Measurements from ENCODE around the gene NOD1. TPM values are rescaled to one million over a fixed set of nuclear protein-coding genes. Genes with fewer than 3 reads are reported as not detected.
"Not testable (repeated sequence)": the region's sequence is repeated elsewhere in the genome, so short reads cannot be mapped to it uniquely, and the experiment has no call there.

NOD1 gene
- total RNA-seq, 2 experiments from 2014 or later, result 9.2 to 11.8 TPM

DNA sequence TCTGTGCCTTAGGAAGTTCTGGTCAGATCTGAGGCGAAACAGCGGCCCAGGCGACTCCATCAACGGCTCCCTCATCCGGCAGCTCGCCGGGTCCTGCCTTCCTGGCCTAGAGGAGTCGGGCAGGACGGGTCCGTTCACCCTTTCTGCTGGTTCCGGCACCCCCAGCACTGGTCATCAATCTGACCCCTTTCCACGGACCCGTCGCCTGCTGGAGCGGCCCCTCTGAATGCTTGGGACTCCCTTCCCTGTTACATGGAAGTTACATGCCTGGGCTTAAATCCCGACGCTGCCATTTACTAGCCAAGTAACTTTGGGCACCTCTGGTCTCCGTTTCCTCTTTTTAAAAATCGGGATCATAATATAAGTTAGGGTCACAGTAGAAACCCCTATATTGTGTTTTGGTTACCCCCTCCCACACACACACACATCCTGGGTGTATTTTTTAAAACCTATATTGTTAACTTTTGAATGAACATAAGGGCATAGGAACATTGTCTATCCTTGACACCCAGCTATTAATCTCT is 26.7 kb upstream of the NOD1 start:
- POLR2A ChIA-PET, result no interaction called here
- CTCF ChIA-PET, result no interaction called here

DNA sequence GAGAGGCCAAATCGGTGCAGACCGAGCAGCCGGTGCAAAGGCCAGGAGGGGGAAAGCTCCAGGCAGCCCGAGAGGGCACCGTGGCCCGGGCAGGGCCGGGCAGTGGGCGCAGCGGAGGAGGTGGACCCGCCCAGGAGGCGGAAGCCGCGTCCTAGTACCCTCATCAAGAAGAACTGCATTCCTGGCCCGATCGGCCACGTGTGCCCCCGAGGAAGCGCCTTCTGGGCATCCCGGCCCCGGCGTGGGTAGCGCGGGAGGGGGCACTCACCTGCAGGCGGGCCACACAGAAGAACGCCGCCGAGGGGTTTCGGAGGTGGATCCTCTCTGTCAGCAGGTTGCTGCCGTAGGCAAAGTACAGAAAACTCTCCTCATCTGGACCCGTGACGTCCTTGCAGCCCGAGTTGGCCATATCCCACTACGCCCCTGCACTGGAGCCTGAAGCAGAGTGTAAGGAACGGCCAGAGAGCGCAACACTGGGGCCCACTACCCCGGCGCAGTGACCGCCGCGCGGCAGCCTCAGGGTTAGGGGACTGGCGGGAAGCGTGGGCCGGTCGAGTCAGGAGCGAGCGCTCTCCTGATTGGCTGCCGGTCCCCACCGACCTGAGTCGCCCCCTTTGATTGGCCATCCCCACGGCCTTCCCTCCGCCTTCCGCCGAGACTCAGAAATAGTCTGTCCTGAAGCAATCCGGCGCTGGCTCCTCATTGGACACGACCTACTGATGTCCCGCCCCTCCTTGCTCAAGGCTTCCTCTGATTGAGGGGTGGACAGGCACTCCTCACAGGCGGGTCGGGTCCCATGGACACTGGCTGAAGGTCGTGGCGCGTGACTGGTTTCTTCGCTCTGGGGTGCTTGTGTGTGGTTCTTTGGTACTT is 26.0 kb upstream of the NOD1 start, which contains the start of gene GGCT:
Gene GGCT, minus strand, starts transcription at position 529 of the 873 bp plus-strand sequence. Its CDS starts 120 bp downstream, at position 409.
- ChIA-PET POLR2A (interaction anchor here (0.8 kb wide), 2 partner anchors 17 to 40 kb away, joined by 3 read pairs; no protein-coding TSS in a partner anchor), CTCF (no interaction called here)

DNA sequence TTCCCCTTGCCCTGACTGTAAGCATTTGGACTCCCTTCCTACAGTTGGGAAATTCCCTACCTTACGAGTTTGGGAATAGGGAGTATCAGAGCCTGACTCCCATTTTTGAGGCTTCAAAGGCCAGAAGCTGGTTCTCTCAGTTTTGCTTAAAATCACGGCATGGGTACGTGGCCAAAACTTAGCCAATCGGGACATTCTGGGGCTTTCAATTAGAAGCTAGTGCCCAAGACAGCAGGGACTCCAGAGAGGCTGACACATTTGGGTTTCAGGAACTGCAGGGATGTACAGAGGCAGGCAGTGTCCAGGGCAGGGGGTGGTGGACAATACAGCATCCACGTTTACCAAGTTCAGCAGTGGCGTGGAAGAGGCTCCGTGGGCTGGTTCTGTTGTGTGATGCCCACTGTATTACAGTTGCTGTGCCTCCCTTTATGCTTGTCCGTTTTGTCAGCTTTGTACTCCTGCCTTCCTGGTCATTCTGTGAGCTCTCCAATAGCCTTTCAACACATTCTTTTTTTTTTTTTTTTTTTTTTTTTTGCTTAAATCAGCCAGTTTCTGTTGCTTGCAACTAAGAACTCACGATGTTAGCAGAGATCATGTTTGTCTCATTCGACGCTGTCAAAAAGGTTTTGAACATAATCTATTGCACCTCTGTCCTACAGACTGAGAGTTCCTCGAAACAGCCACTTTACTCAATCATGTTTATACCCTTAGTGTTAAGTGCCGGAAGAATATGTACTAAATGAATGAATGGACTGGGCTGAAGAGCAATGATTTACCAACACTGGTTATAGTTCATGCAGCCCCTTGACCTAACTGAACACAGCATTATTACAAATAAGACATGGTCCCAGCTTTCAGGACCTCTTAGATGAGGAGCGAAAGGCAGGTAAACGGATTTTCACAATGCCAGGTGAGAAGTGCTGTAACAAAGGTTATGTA is 25.0 kb upstream of the NOD1 start:
- ChIA-PET CTCF (interaction anchor here (0.6 kb wide), 1 partner anchor 18 kb away, joined by 4 read pairs; no protein-coding TSS in a partner anchor), POLR2A (interaction anchor here (0.6 to 0.8 kb wide), 3 partner anchors 9 to 39 kb away, joined by 3 to 13 read pairs (median 3); no protein-coding TSS in a partner anchor)

DNA sequence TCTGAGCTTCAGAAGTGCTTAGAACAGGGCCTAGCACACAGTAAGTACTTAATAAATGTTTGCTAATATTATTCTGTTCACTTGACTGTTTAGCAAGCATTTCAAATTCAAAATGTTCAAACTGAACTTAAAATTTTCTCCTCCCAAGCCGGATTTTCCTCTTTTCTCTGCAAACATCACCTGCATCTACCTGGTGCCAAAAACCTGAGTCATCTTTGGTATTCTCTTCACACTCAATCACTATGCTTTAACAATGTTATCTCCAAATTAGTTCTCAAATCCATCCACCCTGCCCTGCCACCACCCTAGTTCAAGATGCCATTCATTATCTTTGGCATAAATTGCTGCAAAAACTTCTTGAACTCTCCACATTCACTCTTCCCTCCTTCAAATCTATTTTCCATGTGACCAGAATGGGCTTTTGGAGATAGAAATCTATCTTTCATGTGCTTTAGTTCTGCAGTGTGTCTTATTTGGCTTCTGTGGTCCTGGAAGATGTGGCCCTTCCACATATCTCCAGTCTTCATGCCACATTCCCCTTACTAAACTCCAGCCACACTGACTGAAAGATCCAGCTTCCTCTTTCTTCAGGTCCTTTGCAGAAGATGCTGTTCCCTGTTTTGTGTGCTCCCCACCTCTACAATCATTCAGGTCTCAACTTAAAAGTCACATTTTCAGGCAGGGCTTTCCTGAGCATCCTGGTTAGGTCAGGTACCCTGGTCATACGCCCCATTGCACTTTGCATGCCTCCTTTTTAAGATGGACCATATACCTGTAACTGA is 24.1 kb upstream of the NOD1 start:
- POLR2A ChIA-PET, result no interaction called here
- CTCF ChIA-PET, result no interaction called here

DNA sequence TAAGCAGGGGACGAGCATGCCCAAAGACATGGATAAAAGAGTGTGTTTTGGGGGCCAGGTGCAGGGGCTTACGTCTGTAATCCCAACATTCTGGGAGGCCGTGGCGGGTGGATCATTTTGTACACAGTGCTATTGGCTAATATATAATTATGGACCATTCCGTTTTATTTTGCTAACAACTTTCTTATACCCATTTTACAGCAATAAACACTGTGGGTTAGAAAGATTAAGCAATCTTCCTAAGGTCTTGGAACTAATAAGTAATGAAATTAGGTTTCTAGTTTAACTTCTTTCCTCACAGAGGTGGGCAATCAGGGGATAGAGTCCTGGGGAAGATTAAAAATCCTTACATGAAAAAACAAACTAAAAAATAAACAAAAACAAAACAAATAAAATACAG is 22.7 kb upstream of the NOD1 start:
- POLR2A ChIA-PET, result no interaction called here
- CTCF ChIA-PET, result interaction anchor here (1.3 kb wide), 1 partner anchor 23 kb away, joined by 3 read pairs; no protein-coding TSS in a partner anchor

DNA sequence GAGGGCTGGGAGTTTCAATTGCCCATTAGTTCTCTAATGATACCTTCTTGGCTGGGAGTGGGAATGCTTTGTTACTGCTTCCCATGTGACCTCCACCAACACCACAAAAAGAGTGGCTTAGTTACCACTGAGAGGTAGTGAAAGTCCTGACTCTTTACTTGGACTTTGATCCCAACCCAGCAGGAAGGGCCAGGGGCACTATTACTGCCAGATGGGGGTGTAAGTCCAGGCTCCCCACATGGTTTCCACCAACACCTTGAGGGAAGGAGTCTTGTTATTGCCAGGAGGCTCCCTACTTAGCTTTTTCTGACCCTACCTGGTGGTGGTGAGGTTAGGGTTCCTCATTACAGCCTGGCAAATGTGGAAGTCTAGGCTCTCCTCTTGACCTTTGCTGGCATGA is 14.6 kb upstream of the NOD1 start:
- POLR2A ChIA-PET, result no interaction called here
- CTCF ChIA-PET, result no interaction called here

DNA sequence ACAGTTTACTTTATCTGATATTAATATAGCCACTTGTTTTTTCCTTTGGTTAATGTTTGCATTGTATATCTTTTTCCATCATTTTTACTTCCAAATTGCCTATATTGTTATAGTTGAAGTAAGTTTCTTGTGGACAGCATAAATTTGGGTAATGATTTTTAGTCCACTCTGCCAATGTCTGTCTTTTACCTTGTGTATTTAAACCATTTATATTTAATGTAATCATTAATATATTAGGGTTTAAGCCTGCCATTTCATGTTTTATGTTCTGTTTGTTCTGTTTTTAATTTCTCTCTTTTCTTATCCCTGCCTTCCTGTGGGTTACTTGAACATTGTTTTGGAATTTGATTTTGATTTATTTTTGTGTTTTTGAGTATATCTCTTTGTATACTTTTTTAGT is 12.8 kb upstream of the NOD1 start:
- CTCF ChIA-PET, result no interaction called here
- POLR2A ChIA-PET, result no interaction called here

DNA sequence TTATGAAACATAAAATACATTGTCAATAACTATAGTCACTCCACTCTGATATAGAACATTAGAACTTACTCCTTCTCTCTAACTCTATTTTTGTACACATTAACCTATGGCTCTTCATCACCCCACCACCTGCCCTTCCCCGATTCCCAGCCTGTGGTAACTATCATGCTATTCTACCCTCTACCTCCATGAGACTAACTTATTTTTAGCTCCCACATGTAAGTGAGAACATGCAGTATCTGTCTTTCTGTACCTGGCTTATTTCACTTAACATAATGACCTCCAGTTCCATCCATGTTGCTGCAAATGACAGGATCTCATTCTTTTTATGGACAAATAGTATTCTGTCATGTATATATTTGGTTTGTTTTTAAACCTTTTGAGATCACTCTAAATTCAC is 8.8 kb upstream of the NOD1 start:
- ChIA-PET POLR2A (interaction anchor here (0.7 kb wide), 1 partner anchor 17 kb away, joined by 3 read pairs; no protein-coding TSS in a partner anchor), CTCF (no interaction called here)

DNA sequence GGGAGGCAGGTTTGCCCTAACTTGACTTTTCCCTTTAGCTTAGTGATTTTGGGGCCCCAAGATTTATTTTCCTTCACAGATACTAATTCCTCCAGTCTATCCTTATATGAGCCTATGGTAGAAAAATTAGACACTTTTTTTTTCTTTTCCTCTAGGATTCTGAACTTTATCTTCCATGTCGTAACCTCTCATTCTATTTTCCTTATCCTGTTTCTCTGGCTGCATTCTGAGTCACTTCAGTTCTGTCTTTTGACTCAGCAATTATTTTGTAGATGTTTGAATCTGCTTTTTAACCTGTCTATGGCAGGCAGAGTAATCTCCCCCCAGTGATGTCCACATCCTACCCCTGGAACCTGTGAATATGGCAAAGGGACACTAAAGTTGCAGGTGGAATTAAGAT is 7.1 kb upstream of the NOD1 start:
- ChIA-PET CTCF (interaction anchor here (0.6 kb wide), 1 partner anchor 18 kb away, joined by 4 read pairs; no protein-coding TSS in a partner anchor), POLR2A (interaction anchor here (0.5 kb wide), 1 partner anchor 8 kb away, joined by 4 read pairs; no protein-coding TSS in a partner anchor)

DNA sequence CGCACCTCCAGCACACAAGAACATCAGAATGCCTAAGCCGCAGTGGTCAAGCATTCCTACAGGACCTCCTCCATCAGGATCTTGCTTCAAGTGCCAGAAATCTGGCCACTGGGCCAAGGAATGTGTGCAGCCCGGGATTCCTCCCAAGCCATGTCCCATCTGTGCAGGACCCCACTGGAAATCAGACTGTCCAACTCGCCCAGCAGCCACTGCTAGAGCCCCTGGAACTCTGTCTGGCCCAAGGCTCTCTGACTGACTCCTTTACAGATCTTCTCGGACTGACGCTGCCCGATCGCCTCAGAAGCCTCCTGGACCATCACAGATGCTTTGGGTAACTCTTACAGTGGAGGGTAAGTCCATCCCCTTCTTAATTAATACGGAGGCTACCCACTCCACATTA is 2.8 kb upstream of the NOD1 start:
- POLR2A ChIA-PET, CTCF ChIA-PET: not testable (repeated sequence)

DNA sequence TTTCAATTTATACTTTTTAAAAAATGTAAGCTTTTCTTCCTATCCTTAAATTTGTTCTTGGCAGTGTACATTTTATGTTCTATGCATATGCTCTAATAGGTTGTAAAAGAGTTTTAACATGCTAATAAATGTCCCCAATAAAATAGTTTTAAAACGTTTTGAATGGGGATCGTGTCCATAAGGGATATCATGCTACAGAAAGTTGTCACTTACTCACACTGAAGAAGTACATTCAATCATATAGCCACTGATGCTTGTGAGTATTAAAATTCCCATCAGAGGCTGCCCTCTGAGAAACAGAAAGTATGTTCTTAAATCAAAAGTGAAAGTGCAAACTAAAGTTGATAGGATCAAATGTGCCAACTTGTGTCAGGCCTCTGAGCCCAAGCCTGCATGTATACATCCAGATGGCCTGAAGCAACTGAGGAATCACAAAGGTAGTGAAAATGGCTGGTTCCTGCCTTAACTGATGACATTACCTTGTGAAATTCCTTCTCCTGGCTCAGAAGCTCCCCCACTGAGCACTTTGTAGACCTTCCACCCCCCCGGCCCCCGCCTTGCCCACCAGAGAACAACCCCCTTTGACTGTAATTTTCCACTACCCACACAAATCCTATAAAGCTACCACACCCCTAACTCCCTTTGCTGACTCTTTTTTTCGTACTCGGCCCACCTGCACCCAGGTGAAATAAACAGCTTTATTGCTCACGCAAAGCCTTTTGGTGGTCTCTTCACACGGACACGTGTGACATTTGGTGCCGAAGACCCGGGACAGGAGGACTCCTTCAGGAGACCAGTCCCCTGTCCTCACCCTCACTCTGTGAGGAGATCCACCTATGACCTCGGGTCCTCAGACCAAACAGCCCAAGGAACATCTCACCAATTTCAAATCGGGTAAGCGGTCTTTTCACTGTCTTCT is 877 bp upstream of the NOD1 start:
- ChIA-PET POLR2A (no interaction called here), CTCF (interaction anchor here (0.6 to 0.9 kb wide), 2 partner anchors 27 to 157 kb away, joined by 3 read pairs; no protein-coding TSS in a partner anchor)

DNA sequence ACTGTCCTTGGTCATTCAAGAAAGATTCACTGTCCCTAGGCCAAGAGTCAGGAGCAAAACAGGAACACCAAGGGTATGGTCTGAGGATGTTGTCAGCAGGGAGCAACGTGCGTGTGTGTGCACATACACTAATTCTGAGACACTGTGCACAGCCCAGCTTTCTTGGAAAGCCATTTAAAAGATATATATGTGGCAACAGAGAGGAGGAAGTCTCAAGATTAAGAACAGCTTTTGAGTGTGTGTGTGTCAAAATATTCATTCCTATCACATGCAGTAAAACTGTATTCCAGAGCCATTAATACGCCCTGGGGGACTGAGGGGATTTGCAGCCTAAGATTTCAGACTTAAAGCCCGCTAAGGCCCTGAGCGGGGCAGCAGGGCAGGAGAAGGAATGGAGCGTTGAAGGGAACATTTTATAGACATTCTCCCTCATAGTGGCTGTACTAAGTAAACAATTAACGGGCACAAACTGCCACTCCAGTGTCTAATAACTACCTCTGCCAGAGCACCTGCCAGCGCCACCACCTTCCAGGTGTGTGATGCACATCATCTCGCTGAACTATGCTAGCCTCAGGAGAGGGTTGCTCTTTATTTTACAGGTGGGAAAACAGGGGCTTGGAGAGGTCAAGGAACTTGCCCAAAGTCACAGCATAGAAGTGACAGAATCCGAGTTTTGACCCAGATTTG is 2.0 kb downstream of the NOD1 start:
- CTCF ChIA-PET, result no interaction called here
- POLR2A ChIA-PET, result no interaction called here

DNA sequence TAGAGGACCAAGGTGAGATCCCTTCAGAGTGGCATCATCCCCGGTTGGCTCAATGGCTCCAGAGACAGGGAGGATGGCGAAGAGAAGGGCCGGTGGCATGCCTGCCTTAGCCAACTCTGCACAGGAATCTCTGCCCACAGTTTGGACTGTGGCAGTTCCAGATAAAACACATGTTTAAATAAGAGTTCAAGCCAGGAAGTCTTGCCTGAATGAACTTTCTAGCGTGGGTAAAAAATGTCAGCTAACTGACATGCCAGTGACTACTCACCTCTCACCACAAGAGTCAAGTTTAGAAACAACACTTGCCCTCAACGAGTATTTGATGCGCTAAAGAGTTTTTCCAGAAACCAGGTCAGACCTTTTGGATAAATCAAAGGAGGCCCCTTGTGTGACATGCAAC is 3.0 kb downstream of the NOD1 start:
- CTCF ChIA-PET, result interaction anchor here (1.2 kb wide), 1 partner anchor 16 kb away, joined by 3 read pairs; no protein-coding TSS in a partner anchor

DNA sequence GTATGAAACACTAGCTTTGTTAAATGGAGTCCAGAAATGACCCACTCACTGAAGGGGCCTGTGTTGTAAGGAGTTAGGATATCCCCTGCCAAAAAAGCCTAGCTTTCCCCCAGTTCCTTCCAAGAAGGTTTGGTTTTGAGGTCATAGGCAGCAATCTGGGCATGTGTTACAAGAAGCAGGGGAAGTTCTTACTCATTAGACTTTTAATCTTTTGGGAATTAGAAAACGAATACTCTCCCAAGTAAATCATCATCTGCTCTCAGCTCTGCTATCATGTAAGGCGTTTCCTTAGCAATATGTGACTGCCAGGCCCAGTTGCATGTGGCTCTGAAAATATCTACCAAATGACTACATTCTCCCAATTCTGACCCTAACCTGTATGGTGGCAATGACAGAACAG is 3.7 kb downstream of the NOD1 start:
- ChIA-PET CTCF (interaction anchor here (0.7 to 1.2 kb wide), 2 partner anchors 15 to 129 kb away, joined by 3 read pairs; no protein-coding TSS in a partner anchor), POLR2A (no interaction called here)

More for the DNA sequence above, 3.0 kb downstream of the NOD1 start:
- POLR2A ChIA-PET, result no interaction called here

DNA sequence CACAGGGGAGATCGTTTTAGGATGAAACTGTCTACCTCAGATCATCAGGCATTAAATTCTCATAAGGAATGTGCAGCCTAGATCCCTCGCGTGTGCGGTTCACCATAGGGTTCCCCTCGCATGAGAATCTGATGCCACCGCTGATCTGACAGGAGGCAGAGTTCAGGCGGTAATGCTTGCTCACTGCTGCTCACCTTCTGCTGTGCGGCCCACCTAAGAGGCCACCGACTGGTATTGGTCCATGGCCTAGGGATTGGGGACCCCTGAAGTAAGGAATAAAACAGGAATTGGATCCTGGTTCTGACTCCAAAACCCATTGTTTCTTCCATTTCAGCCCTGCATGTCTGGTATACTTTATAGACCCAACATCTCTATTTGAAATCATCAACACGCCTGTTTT is 4.1 kb downstream of the NOD1 start:
- POLR2A ChIA-PET, result no interaction called here
- CTCF ChIA-PET, result interaction anchor here (0.7 kb wide), 1 partner anchor 128 kb away, joined by 3 read pairs; no protein-coding TSS in a partner anchor

DNA sequence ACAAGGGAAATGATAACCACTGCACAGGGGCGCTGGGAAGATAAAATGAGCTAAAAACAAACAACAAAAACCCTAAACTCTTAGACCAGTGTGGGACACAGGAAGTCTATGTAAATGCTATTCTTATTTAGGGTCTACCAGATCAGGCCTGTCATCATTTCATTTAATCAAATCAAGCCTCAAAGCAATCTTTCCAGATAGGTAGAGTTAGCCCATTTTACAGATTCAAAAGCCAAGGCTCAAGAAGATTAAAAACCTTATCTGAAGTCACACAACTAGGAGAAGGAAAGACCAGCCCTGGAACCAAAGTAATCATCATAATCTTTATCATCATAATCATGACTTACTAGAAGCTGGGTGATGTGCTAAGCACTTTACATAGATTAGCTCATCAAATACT is 4.7 kb downstream of the NOD1 start:
- POLR2A ChIA-PET, result no interaction called here
- CTCF ChIA-PET, result no interaction called here

All from activated CD8-positive, alpha-beta memory T cell treated with anti-CD3 and anti-CD28 coated beads for 36 hours (primary cell).